ENCODE measurements around the gene PDE7B.
"Not testable (repeated sequence)": the region's sequence is repeated elsewhere in the genome, so short reads cannot be mapped to it uniquely, and the experiment has no call there.

The PDE7B gene

DNA sequence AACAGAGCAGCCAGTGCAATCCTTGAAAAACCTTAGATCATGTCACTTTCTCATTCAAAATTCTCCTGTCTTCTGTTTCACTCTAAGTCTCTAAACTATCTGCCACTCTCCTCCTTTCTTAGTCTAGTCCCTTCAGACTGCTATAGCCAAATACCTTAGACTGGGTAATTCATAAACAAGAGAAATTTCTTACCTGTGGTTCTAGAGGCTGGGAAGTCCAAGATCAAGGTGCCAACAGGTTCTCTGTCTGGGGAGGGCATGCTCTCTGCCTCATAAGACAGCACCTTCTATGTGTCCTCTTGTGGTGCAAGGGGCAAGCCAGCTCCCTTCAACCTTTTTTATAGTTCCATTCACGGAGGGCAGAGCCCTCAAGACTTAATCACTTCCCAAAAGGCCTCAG, 242.3 kb downstream of the PDE7B start:
- TF ChIP-seq, protein P1, sequence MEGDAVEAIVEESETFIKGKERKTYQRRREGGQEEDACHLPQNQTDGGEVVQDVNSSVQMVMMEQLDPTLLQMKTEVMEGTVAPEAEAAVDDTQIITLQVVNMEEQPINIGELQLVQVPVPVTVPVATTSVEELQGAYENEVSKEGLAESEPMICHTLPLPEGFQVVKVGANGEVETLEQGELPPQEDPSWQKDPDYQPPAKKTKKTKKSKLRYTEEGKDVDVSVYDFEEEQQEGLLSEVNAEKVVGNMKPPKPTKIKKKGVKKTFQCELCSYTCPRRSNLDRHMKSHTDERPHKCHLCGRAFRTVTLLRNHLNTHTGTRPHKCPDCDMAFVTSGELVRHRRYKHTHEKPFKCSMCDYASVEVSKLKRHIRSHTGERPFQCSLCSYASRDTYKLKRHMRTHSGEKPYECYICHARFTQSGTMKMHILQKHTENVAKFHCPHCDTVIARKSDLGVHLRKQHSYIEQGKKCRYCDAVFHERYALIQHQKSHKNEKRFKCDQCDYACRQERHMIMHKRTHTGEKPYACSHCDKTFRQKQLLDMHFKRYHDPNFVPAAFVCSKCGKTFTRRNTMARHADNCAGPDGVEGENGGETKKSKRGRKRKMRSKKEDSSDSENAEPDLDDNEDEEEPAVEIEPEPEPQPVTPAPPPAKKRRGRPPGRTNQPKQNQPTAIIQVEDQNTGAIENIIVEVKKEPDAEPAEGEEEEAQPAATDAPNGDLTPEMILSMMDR (conservative IDR thresholded peaks at IDR 0.05): no peak
- TF ChIP-seq ZFX (IDR thresholded peaks at IDR 0.05): no peak
- H3K27ac ChIP-seq: no peak overlapping the region

DNA sequence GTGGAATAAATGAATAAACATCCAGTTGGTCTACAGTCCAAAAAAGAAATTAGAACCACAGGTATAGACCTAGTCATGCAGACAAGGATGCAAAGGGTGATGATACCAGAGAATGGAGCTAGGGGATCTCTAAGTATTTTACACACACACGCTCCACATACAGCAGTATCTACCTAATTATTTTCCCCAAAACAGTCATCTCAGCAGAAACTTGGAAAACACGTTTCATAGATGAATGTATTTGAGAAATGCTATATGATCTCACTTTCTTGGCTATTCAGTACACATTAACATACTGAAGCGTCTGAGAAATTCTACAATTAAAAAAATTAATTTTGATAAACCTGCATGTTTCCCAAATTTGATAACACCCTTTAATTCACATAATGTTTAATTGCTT, 243.3 kb downstream of the PDE7B start:
- no peak overlapping the region for H3K27ac ChIP-seq
- TF ChIP-seq, protein P1 (conservative IDR thresholded peaks at IDR 0.05): no peak
- no peak for TF ChIP-seq ZFX (IDR thresholded peaks at IDR 0.05)

DNA sequence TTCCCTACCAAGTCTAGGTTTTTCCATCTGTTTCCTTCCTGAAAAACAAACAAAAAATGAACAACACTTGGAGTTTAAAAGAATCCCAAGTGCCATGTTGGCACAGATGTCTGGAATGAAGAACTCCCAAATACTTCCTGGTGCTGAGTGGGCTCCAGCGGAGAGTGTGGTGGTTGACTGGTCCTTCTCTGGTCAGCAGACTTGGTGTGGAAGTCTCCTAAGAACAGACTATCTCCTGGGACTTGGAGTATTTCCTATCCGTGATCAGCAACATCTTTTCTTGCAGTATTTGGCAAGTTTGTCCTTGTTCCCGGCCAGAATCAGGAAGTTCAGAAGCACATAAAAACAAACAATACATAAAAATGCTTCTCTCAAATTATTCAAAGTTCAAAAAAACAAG, 244.5 kb downstream of the PDE7B start:
- TF ChIP-seq ZFX (IDR thresholded peaks at IDR 0.05): no peak
- TF ChIP-seq, protein P1 (conservative IDR thresholded peaks at IDR 0.05): no peak
- H3K27ac ChIP-seq: no peak overlapping the region

DNA sequence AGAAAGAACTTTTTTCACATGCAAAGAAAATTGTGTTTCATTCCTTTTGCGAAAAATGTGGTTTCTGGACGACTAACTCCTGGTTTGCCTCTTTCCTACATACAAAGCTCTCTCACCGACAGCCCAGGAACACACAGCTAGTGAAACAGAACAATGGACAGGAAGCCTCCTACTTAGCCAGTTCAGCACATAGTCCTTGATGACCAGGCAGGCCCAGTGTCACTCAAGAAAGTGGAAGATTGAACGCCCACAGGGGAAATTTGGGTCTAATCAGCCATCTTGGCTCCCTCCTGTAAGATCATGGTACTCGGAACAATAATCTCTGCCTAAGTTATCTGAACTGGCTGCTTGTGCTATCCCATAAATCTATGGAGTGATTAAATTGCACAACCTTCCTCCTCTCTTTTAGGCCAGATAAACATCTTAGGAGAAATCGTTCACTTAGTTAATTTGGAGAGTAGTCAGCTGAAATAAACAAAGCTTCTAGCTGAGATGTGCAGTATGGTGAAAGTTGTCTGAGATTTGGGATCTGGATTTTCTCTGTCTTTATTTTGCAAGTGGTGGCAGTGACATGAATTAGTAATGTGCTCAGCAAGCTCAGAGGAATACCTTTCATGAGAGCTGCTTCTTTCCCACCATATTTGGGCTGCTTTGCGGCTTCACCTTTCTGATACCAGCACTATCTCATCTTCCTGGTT, 251.6 kb downstream of the PDE7B start:
- no peak overlapping the region for H3K27ac ChIP-seq

DNA sequence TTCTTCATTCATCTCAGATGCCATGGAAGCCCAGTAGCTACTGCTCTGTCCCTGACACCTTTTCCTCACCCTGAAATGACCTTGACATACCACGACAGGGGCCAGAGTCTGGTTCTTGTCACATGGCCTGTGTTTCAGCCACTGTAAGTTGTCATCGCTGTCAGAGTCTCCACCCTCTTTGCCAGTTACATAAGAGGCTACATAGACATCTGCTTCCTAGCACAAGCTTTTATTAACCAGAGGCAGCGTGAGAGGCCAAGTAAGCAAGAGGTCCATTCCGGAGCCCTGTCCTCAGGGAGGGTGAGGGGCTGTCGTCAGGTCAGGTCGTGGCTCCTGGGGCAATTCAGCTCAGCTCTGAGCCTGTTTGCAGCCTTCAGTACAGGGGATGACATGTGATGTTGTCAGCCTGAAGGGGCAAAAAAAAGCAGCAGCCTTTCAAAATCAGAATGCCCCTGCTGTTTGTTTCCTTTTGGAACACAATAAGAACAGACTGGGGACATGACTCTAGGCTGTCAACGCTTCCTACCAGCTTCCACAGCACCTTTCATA, 252.3 kb downstream of the PDE7B start:
- H3K27ac ChIP-seq: no peak overlapping the region

More for the DNA sequence above, 251.6 kb downstream of the PDE7B start:
- TF ChIP-seq ZFX (IDR thresholded peaks at IDR 0.05): no peak
- TF ChIP-seq, protein P1 (conservative IDR thresholded peaks at IDR 0.05): no peak

DNA sequence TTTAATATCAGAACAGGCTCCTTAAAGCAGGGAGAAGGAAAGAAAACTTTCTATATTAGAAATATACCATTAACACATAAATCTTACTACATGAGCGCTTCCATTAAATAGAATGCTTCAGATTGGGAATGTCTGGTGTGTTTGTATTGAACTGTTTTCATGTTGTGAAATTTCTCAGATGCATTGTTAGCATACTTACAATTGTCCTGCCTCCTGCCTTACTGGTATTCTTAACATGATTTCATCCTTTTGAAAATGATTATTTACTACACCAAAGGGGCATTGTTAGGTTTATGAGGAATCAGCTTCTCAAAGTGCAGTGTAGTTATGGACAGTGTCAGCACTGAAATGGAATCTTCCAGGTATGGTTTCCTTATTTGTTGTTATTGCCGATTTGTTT, 253.1 kb downstream of the PDE7B start:
- no peak overlapping the region for H3K27ac ChIP-seq
- TF ChIP-seq, protein P1 (conservative IDR thresholded peaks at IDR 0.05): no peak
- TF ChIP-seq ZFX (IDR thresholded peaks at IDR 0.05): no peak

More for the DNA sequence above, 252.3 kb downstream of the PDE7B start:
- TF ChIP-seq, protein P1 (conservative IDR thresholded peaks at IDR 0.05): no peak
- TF ChIP-seq ZFX (IDR thresholded peaks at IDR 0.05): no peak

DNA sequence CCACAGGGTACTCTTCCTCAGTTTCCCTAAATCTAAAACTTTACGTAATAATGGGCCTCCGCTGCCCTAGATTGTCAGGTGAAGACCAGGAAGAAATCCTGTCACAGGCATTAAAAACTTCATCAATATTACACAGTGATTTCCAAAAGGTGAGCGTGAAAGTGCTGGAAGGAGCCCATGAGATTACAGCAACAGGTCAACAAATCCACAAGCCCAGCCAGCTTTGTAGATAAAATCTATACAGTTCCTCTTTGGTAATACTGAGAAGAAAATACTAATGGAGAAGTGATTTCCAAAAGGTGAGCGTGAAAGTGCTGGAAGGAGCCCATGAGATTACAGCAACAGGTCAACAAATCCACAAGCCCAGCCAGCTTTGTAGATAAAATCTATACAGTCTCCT, 254.3 kb downstream of the PDE7B start:
- H3K27ac ChIP-seq: not testable (repeated sequence)

Data from C4-2B (cell line).